Right lobe of liver (tissue), 4 donors: ENCODE results near the gene SDHAF2.

Experiments
- POLR2A ChIP-seq: fragments of 450-650 bp; IDR thresholded peaks from one replicate; pipeline ENCODE4 v1.6.1; 2017; ENCODE audit warnings: antibody characterized with exemption, mild to moderate bottlenecking
- TF ChIP-seq, protein P1 (sequence below), 4 donors: fragments of 200-600 bp in 3 of 4; fragments of 450-650 bp in 1 of 4; IDR thresholded peaks; one replicate each; pipeline versions ENCODE4 v1.5.1 to v1.8.0; 2016 to 2022; ENCODE audit warnings: antibody characterized with exemption in 4 of 4, mild to moderate bottlenecking in 2 of 4
- donor health status: DM: no; HTN: no; CAD: no.
- donor health status: DM: no; HTN: no; CAD: no.
- donor health status: DM: no; HTN: yes; CAD: no.

DNA sequence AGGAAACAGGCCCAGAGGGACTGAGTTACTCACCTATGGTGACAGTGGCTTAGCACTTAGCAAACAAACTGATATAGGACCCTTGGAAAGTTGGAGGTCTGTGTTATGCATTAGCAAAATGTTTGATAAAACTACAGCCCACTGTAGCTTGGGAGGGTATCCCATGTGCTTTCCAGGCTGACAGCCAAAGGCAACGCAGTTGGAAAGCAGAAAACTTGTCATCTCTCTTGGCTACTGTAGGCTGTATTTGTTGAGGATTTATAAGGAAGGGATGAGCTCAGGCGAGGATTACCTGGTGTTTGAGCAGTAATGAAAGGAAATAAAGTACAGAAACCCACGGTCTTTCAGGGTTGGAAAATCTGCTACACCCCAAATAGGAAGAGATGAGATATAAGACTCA, 23.8 kb downstream of the SDHAF2 start:
- TF ChIP-seq, protein P1, sequence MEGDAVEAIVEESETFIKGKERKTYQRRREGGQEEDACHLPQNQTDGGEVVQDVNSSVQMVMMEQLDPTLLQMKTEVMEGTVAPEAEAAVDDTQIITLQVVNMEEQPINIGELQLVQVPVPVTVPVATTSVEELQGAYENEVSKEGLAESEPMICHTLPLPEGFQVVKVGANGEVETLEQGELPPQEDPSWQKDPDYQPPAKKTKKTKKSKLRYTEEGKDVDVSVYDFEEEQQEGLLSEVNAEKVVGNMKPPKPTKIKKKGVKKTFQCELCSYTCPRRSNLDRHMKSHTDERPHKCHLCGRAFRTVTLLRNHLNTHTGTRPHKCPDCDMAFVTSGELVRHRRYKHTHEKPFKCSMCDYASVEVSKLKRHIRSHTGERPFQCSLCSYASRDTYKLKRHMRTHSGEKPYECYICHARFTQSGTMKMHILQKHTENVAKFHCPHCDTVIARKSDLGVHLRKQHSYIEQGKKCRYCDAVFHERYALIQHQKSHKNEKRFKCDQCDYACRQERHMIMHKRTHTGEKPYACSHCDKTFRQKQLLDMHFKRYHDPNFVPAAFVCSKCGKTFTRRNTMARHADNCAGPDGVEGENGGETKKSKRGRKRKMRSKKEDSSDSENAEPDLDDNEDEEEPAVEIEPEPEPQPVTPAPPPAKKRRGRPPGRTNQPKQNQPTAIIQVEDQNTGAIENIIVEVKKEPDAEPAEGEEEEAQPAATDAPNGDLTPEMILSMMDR (IDR thresholded peaks at IDR 0.05) = no peak
- no peak for TF ChIP-seq POLR2A
